Neural crest cell (in vitro differentiated cells): Measurements from ENCODE around the gene TRIM2. TPM values are rescaled to one million over a fixed set of nuclear protein-coding genes. Genes with fewer than 3 reads are reported as not detected.
A peak's percentile ranks its signal among the peaks of the same experiment; 100 is the strongest.

Source experiments
- DNase-seq: peaks from one replicate; pipeline ENCODE4 v3.0.0; 2021; ENCODE audit warnings: low read depth, mixed read lengths, low spot score
- H3K27ac Mint-ChIP-seq: one replicate; pipeline ENCODE4 v1.8.0; 2021; ENCODE audit warnings: mild to moderate bottlenecking, mixed read lengths; ENCODE audit not compliant: unreplicated experiment
- H3K27me3 Mint-ChIP-seq: 2 replicates; pipeline ENCODE4 v1.8.0; 2021; ENCODE audit warnings: low read depth, mild to moderate bottlenecking, mixed read lengths
- H3K36me3 Mint-ChIP-seq: 2 replicates; pipeline ENCODE4 v1.8.0; 2021; ENCODE audit warnings: low read depth, mild to moderate bottlenecking, mixed read lengths
- H3K4me1 Mint-ChIP-seq: 2 replicates; pipeline ENCODE4 v1.8.0; 2021; ENCODE audit warnings: mixed read lengths
- H3K4me3 Mint-ChIP-seq: one replicate; pipeline ENCODE4 v1.8.0; 2021; ENCODE audit warnings: mild to moderate bottlenecking, mixed read lengths
- H3K9me3 Mint-ChIP-seq: 2 replicates; pipeline ENCODE4 v1.8.0; 2021; ENCODE audit warnings: mixed read lengths
- total RNA-seq: library from RNA; stranded (reverse); gene quantifications from 2 replicates; pipeline ENCODE4 v1.2.1, GENCODE V29; 2021
- TF ChIP-seq, protein P1 (sequence below): fragments of 200-600 bp; sonication (generic); conservative IDR thresholded peaks from 2 replicates; pipeline ENCODE4 v1.5.0; 2021; ENCODE audit warnings: antibody characterized with exemption, mild to moderate bottlenecking

Gene TRIM2
- total RNA-seq, 1 donor from 2014 or later: 105 TPM

DNA sequence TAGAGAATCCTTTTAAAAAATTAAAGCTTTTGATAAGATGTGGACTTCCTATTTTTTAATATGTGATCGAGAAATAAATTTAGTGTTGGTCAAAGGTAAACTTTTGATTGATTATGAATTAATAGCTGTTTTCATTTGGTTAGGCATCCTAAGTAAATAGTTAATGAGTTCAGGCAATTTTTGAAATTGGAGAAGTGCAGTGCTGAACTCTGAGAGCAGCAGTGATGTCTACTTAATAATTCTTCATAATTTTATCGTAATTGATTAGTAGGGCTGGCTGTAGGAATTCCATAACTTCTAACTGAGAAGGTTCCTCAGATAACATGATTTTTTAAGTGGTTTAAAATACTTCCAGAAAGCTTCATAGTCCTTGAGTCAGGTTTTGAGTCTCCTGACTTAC is 141.8 kb downstream of the TRIM2 start:
- DNase-seq: no peak
- peaks cover 3% of the 10 kb centered on the region for H3K27me3 Mint-ChIP-seq

GRCh38 chr4:153346563-153346962 is 142.3 kb downstream of the TRIM2 start:
- TF ChIP-seq, protein P1, sequence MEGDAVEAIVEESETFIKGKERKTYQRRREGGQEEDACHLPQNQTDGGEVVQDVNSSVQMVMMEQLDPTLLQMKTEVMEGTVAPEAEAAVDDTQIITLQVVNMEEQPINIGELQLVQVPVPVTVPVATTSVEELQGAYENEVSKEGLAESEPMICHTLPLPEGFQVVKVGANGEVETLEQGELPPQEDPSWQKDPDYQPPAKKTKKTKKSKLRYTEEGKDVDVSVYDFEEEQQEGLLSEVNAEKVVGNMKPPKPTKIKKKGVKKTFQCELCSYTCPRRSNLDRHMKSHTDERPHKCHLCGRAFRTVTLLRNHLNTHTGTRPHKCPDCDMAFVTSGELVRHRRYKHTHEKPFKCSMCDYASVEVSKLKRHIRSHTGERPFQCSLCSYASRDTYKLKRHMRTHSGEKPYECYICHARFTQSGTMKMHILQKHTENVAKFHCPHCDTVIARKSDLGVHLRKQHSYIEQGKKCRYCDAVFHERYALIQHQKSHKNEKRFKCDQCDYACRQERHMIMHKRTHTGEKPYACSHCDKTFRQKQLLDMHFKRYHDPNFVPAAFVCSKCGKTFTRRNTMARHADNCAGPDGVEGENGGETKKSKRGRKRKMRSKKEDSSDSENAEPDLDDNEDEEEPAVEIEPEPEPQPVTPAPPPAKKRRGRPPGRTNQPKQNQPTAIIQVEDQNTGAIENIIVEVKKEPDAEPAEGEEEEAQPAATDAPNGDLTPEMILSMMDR: no peak
- no peaks in the 10 kb centered on the region for H3K36me3 Mint-ChIP-seq
- peaks cover 3% of the 10 kb centered on the region for H3K27me3 Mint-ChIP-seq
- peak overlapping the region; percentile 88 for H3K27ac Mint-ChIP-seq
- no peak for DNase-seq
- peaks cover 41% of the 10 kb centered on the region for H3K4me1 Mint-ChIP-seq
- H3K4me3 Mint-ChIP-seq: peak overlapping the region; percentile 94
- no peaks in the 10 kb centered on the region for H3K9me3 Mint-ChIP-seq

More for the DNA sequence above, 141.8 kb downstream of the TRIM2 start:
- Mint-ChIP-seq H3K4me1 (peaks cover 41% of the 10 kb centered on the region), H3K36me3 (peaks cover 4% of the 10 kb centered on the region), H3K27ac (no peak overlapping the region), H3K9me3 (no peaks in the 10 kb centered on the region), H3K4me3 (peak overlapping the region; percentile 94)
- TF ChIP-seq, protein P1: no peak

DNA sequence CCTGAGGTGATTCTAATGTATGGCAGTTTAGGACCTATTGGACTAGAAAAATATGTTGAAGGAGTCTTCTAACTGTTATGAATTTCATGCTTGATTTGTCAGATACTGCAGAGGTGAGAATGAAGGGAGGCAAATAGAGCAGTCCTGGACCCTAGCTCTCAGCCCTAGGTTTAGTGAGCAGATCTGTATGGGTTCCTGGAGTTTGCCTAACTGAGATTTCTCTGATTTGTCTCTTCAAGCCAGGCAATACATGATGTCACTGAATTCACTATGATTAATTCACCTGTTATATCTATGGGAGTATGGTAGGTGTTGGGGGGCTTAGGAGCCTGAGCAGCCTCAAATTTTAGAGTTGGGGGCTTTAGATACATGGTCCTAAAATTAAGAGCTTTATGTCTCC is 142.9 kb downstream of the TRIM2 start:
- Mint-ChIP-seq H3K9me3 (no peaks in the 10 kb centered on the region), H3K27ac (no peak overlapping the region), H3K4me1 (peaks cover 41% of the 10 kb centered on the region), H3K4me3 (peak overlapping the region; percentile 94), H3K36me3 (no peaks in the 10 kb centered on the region), H3K27me3 (peaks cover 3% of the 10 kb centered on the region)
- TF ChIP-seq, protein P1: no peak
- DNase-seq: no peak

GRCh38 chr4:153348006-153348405 is 143.8 kb downstream of the TRIM2 start:
- no peak for DNase-seq
- Mint-ChIP-seq H3K4me1 (peaks cover 41% of the 10 kb centered on the region), H3K36me3 (no peaks in the 10 kb centered on the region), H3K27ac (no peak overlapping the region), H3K9me3 (no peaks in the 10 kb centered on the region), H3K27me3 (peaks cover 3% of the 10 kb centered on the region), H3K4me3 (peak overlapping the region; percentile 94)
- TF ChIP-seq, protein P1: no peak

GRCh38 chr4:153349206-153349805 is 145.1 kb downstream of the TRIM2 start:
- Mint-ChIP-seq H3K27me3 (peaks cover 3% of the 10 kb centered on the region), H3K27ac (peak overlapping the region; percentile 1), H3K36me3 (no peaks in the 10 kb centered on the region), H3K9me3 (no peaks in the 10 kb centered on the region), H3K4me1 (peaks cover 37% of the 10 kb centered on the region), H3K4me3 (peak overlapping the region; percentile 35)
- no peak for DNase-seq
- TF ChIP-seq, protein P1: no peak
